ENCODE data around the gene SH3TC1. TPM values are rescaled to one million over a fixed set of nuclear protein-coding genes. Genes with fewer than 3 reads are reported as not detected.
A peak's percentile ranks its signal among the peaks of the same experiment; 100 is the strongest.

Gene SH3TC1
- total and polyA plus RNA-seq, 2 of the 13 experiments (the other 11 are each of a cell fraction or from before 2014, with no cell fraction given): 14.9 to 21.8 TPM

- TF ChIP-seq ZNF317 (CRISPR knock-in tag; IDR thresholded peaks at IDR 0.05): peak; percentile 55; the same call in 1 of the 2 replicates
- TF ChIP-seq RARA (CRISPR knock-in tag; IDR thresholded peaks at IDR 0.05): 0 out of 2 replicates have a peak, but pooled peaks have one; percentile 11
- TF ChIP-seq ZNF274 (CRISPR knock-in tag; IDR thresholded peaks at IDR 0.05): no peak
- no peak for TF ChIP-seq ZNF33B (CRISPR knock-in tag; IDR thresholded peaks at IDR 0.05)
- peak; percentile 78; the same call in 1 of the 2 replicates for TF ChIP-seq ETV5 (CRISPR knock-in tag; IDR thresholded peaks at IDR 0.05; ENCODE audit: borderline replicate concordance)
- TF ChIP-seq ZBTB44 (CRISPR knock-in tag; IDR thresholded peaks at IDR 0.05): no peak
- TF ChIP-seq ZBTB25 (CRISPR knock-in tag; IDR thresholded peaks at IDR 0.05): no peak
- no peak for TF ChIP-seq SKIL (CRISPR knock-in tag; IDR thresholded peaks at IDR 0.05; ENCODE audit: borderline replicate concordance)
- peak; percentile 100 for TF ChIP-seq ZNF691 (CRISPR knock-in tag; IDR thresholded peaks at IDR 0.05; ENCODE audit: borderline replicate concordance, low read depth)
- peak; percentile 73 for TF ChIP-seq PHF21A (CRISPR knock-in tag; IDR thresholded peaks at IDR 0.05)
- no peak for TF ChIP-seq GLMP (CRISPR knock-in tag; IDR thresholded peaks at IDR 0.05; ENCODE audit: borderline replicate concordance)
- TF ChIP-seq HOXA7 (CRISPR knock-in tag; IDR thresholded peaks at IDR 0.05): no peak
- TF ChIP-seq SOX6 (IDR thresholded peaks at IDR 0.05): no peak
- 0 out of 2 replicates have a peak, but pooled peaks have one; percentile 22 for TF ChIP-seq SOX6 (CRISPR knock-in tag; IDR thresholded peaks at IDR 0.05)
- TF ChIP-seq NFYB (CRISPR knock-in tag; IDR thresholded peaks at IDR 0.05): no peak
- peak; percentile 78; the same call in 1 of the 2 replicates for TF ChIP-seq FOSL1 (CRISPR knock-in tag; IDR thresholded peaks at IDR 0.05; ENCODE audit: borderline replicate concordance)
- TF ChIP-seq ZNF282 (IDR thresholded peaks at IDR 0.05; ENCODE audit: partially characterized antibody): no peak
- TF ChIP-seq MAX (IDR thresholded peaks at IDR 0.05): 0 out of 2 replicates have a peak, but pooled peaks have one; percentile 24
- TF ChIP-seq ZBTB46 (CRISPR knock-in tag; IDR thresholded peaks at IDR 0.05; ENCODE audit: borderline replicate concordance): no peak
- TF ChIP-seq CC2D1A (CRISPR knock-in tag; IDR thresholded peaks at IDR 0.05): no peak
- no peak for TF ChIP-seq ZNF12 (CRISPR knock-in tag; IDR thresholded peaks at IDR 0.05)
Measured at GRCh38 chr4:8191136-8191747, 7.8 kb upstream of the SH3TC1 start (continued).

Data from HepG2 (cell line).